PC-3 (cell line): ENCODE data around the gene RHOB. TPM values are rescaled to one million over a fixed set of nuclear protein-coding genes. Genes with fewer than 3 reads are reported as not detected.

Experiments
- ATAC-seq: fragments of 200-7000 bp; cut with Tn5 transposase; 2 replicates; pipeline ENCODE4 v1.9.1; 2020; ENCODE audit warnings: mild to moderate bottlenecking, moderate library complexity
- BruUV-seq: library from RNA; stranded (reverse); fragments of 400-500 nt; replicated peaks from 2 replicates; lab custom pipeline; 2021; lab: Mats Ljungman, UMichigan
- CTCF ChIA-PET: fragments of 300-600 bp; sonication (Branson Sonifier 250); formaldehyde crosslinking; loops from one replicate; lab custom pipeline; 2022; ENCODE audit warnings: antibody characterized with exemption; lab: Charles Lee
- POLR2A ChIA-PET: fragments of 300-600 bp; sonication (Branson Sonifier 250); formaldehyde crosslinking; loops from one replicate; lab custom pipeline; 2022; ENCODE audit warnings: antibody characterized with exemption; ENCODE audit not compliant: unreplicated experiment; lab: Charles Lee
- DNase-seq: peaks from one replicate; pipeline ENCODE4 v3.0.0-alpha.2; 2015
- H2AFZ ChIP-seq: fragments of 300-600 bp; sonication (generic); 2 replicates; pipeline ENCODE4 v1.6.0; 2016; ENCODE audit warnings: antibody characterized with exemption, low read length
- H3F3A ChIP-seq: fragments of 300-600 bp; sonication (generic); one replicate; pipeline ENCODE4 v1.6.0; 2017; ENCODE audit warnings: antibody characterized with exemption, low read length, control low read depth, mild to moderate bottlenecking; ENCODE audit not compliant: unreplicated experiment
- H3K27ac ChIP-seq: fragments of 300-600 bp; sonication (generic); 2 replicates; pipeline ENCODE4 v1.5.1; 2016; ENCODE audit warnings: mild to moderate bottlenecking, low read length
- H3K27me3 ChIP-seq: fragments of 300-600 bp; sonication (generic); 2 replicates; pipeline ENCODE4 v1.6.1; 2016; ENCODE audit warnings: low read length, mixed read lengths
- H3K36me3 ChIP-seq: fragments of 300-600 bp; sonication (generic); 2 replicates; pipeline ENCODE4 v1.6.1; 2016; ENCODE audit warnings: low read depth, mixed run types, low read length, mixed read lengths
- H3K4me1 ChIP-seq: fragments of 300-600 bp; sonication (generic); 2 replicates; pipeline ENCODE4 v1.5.1; 2016; ENCODE audit warnings: low read length; ENCODE audit not compliant: insufficient read depth
- H3K4me2 ChIP-seq: fragments of 300-600 bp; sonication (generic); 2 replicates; pipeline ENCODE4 v1.6.0; 2016; ENCODE audit warnings: low read length
- H3K4me3 ChIP-seq: fragments of 300-600 bp; sonication (generic); 2 replicates; pipeline ENCODE4 v1.5.1; 2016; ENCODE audit warnings: mild to moderate bottlenecking, low read length, mixed read lengths
- H3K79me2 ChIP-seq: fragments of 300-600 bp; sonication (generic); 2 replicates; pipeline ENCODE4 v1.6.1; 2017; ENCODE audit warnings: low read length, mixed read lengths
- H3K9ac ChIP-seq: fragments of 300-600 bp; sonication (generic); 2 replicates; pipeline ENCODE4 v1.6.0; 2016; ENCODE audit warnings: mild to moderate bottlenecking, low read length
- H3K9me2 ChIP-seq: fragments of 300-600 bp; sonication (generic); replicated peaks from 2 replicates; pipeline ENCODE4 v1.6.1; 2016; ENCODE audit warnings: mixed run types, low read length, mixed read lengths
- H3K9me3 ChIP-seq: fragments of 300-600 bp; sonication (generic); 2 replicates; pipeline ENCODE4 v1.6.1; 2016; ENCODE audit warnings: low read length, mixed read lengths
- H4K20me1 ChIP-seq: fragments of 300-600 bp; sonication (generic); 2 replicates; pipeline ENCODE4 v1.6.1; 2016; ENCODE audit warnings: low read length, mixed read lengths
- CTCF ChIP-seq: fragments of 300-600 bp; sonication (generic); conservative IDR thresholded peaks from 2 replicates; pipeline ENCODE4 v1.5.1; 2017; ENCODE audit warnings: antibody characterized with exemption, low read depth, mild to moderate bottlenecking, low read length
- EZH2 ChIP-seq: fragments of 300-600 bp; sonication (generic); IDR thresholded peaks from one replicate; pipeline ENCODE4 v1.6.1; 2017; ENCODE audit warnings: antibody characterized with exemption, mild to moderate bottlenecking, low read length; ENCODE audit not compliant: unreplicated experiment
- EZH2phosphoT487 ChIP-seq: fragments of 300-600 bp; sonication (generic); IDR thresholded peaks from 2 replicates; pipeline ENCODE4 v1.6.1; 2018; ENCODE audit warnings: mild to moderate bottlenecking, antibody characterized with exemption, low read length, borderline replicate concordance
- intact Hi-C: fragments of 100-400 bp; cut with micrococcal nuclease; formaldehyde crosslinking; loops from 2 replicates; pipeline ENCODE4 v1.9.0; 2023
- total RNA-seq: library from RNA; depleted of rRNA; stranded (reverse); fragments of >200 nt; gene quantifications from 2 replicates; pipeline ENCODE4 v1.2.3, GENCODE V29; 2014

RHOB gene
- total RNA-seq, 1 experiment from 2014 or later = 88.5 TPM

DNA sequence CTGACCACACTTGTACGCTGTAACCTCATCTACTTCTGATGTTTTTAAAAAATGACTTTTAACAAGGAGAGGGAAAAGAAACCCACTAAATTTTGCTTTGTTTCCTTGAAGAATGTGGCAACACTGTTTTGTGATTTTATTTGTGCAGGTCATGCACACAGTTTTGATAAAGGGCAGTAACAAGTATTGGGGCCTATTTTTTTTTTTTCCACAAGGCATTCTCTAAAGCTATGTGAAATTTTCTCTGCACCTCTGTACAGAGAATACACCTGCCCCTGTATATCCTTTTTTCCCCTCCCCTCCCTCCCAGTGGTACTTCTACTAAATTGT lies 2.1 kb downstream of the RHOB start:
- intact Hi-C loops = loop anchor here (5.0 kb wide), 1 partner anchor 143 kb away; no protein-coding TSS in a partner anchor
- H3K9ac ChIP-seq = peak overlapping the region; percentile 86; the same call in 1 of the 2 replicates

DNA sequence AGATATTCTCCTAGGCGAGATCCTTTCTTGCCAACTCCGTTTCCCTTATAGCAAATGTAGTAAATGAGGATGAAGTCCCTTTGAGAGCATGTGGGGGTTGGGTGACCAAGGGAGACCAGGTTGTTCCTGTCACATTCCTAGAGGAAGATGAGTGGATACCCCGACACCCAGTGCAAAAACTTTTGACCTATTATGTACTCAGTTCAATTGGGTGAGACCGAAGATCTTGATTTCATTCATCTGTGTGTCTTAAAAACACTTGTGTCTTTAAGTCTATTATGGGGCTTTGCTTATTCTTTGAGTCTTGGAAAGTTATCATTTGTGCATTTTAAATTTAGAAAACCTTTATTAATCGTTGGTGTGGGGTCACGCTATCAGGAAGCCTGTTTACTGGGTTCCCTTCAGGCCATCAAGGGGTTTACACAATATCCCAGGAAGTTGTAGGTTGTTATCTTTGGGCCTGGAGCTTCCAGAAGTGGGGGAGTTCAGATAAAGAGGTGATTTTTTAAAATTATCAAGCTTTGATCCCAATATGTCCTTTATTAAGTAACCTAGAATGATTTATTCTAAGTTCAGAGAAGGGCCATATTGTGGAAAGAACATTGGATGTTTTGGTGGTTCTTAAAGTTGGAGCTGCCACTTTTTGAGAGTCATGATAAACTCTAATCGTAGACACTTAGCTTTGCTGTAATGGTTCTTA lies 2.8 kb downstream of the RHOB start:
- Histone ChIP-seq H3K4me2 (peak overlapping the region; percentile 97), H3K79me2 (peaks cover 29% of the 10 kb centered on the region), H3K27ac (no peak overlapping the region), H3K27me3 (no peaks in the 10 kb centered on the region), H3F3A (no peaks in the 10 kb centered on the region), H2AFZ (no peak overlapping the region), H3K9me2 (no peaks in the 10 kb centered on the region), H3K9me3 (no peaks in the 10 kb centered on the region), H3K4me1 (peaks cover 24% of the 10 kb centered on the region), H3K9ac (no peak overlapping the region), H3K36me3 (no peaks in the 10 kb centered on the region), H3K4me3 (peak overlapping the region; percentile 84; the same call in 1 of the 2 replicates), H4K20me1 (peaks cover 29% of the 10 kb centered on the region)
- BruUV-seq = no TSS peak
- ATAC-seq (no peak), DNase-seq (no peak)
- ChIA-PET POLR2A (interaction anchor here (0.6 kb wide), 1 partner anchor 130 kb away, joined by 3 read pairs; no protein-coding TSS in a partner anchor), CTCF (interaction anchor here (0.7 kb wide), 1 partner anchor 145 kb away, joined by 9 read pairs; no protein-coding TSS in a partner anchor)
- intact Hi-C loops = loop anchor here (5.0 kb wide), 1 partner anchor 143 kb away; no protein-coding TSS in a partner anchor
- no peak for TF ChIP-seq EZH2phosphoT487
- TF ChIP-seq CTCF = no peak
- no peak for TF ChIP-seq EZH2

More for the DNA sequence above, 2.1 kb downstream of the RHOB start:
- no peaks in the 10 kb centered on the region for H3K36me3 ChIP-seq
- no peaks in the 10 kb centered on the region for H3K9me3 ChIP-seq
- H4K20me1 ChIP-seq = peaks cover 29% of the 10 kb centered on the region
- no TSS peak for BruUV-seq
- H3K4me3 ChIP-seq = peak overlapping the region; percentile 84
- TF ChIP-seq EZH2phosphoT487 (no peak), CTCF (no peak), EZH2 (no peak)
- no peak for ATAC-seq
- ChIA-PET POLR2A (no interaction called here), CTCF (interaction anchor here (0.5 to 0.7 kb wide), 2 partner anchors 146 to 187 kb away, joined by 5 to 9 read pairs; no protein-coding TSS in a partner anchor)
- H3K79me2 ChIP-seq = peaks cover 29% of the 10 kb centered on the region
- no peaks in the 10 kb centered on the region for H3K27me3 ChIP-seq
- H3F3A ChIP-seq = no peaks in the 10 kb centered on the region
- no peak for DNase-seq
- H3K9me2 ChIP-seq = no peaks in the 10 kb centered on the region
- H3K4me1 ChIP-seq = peaks cover 28% of the 10 kb centered on the region
- H3K4me2 ChIP-seq = peak overlapping the region; percentile 97
- no peak overlapping the region for H3K27ac ChIP-seq
- no peak overlapping the region for H2AFZ ChIP-seq
